Measurements from ENCODE around the gene CBLC. TPM values are rescaled to one million over a fixed set of nuclear protein-coding genes. Genes with fewer than 3 reads are reported as not detected.

CBLC gene
- total and polyA plus RNA-seq, 2 of the 4 experiments (the other 2 are of a cell fraction): not detected

DNA sequence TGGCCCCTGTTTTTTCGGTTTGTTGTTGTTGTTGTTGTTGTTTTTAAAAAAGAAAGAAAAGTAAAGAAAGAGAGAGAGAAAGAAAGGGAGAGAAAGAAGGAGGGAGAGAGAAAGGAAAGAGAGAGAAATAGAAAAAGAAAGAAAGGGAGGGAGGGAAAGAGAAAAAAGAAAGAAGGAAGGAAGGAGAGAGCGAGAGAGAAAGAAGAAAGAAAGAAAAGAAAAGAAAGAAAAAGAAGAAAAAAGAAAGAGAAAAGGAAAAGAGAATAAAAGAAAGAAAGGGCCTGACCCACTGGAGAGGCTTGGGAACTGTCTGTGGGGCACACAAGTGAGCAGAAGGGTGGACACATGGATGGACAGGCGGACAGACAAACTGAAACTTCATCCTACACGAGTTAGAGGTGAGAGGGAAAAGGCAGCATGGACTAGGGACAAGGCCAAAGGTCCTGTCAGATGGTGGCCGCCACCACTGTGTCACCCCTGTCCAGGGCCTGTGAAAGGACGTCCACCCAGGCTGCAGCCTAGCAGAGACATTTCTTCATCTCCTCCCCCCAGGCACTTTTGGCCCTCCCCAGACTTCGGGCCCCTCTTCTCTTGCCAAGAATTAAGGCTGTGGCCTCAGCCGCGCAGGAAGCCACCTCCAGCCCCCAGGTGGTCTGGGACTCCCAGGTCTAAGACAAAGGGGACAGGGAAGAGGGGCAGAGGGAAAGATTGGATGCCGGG is 22.1 kb downstream of the CBLC start:
- Histone ChIP-seq H3K4me2 (ENCODE audit: low read depth, low read length) (no peak overlapping the region), H2BK120ac (ENCODE audit: low read depth, low read length) (0 out of 2 replicates have a peak overlapping the region, but pooled peaks have one; percentile 46), H2BK20ac (ENCODE audit: low read depth, low read length) (peak overlapping the region; percentile 79; the same call in 1 of the 2 replicates), H3K36me3 (ENCODE audit: control insufficient read depth, insufficient read depth, low read length) (no peaks in the 10 kb centered on the region), H4K20me1 (ENCODE audit: insufficient read depth, low read length) (no peaks in the 10 kb centered on the region), H3K18ac (ENCODE audit: low read depth, low read length) (no peak overlapping the region), H2AK5ac (ENCODE audit: low read depth, low read length) (peak overlapping the region; percentile 93), H4K8ac (ENCODE audit: low read depth in 2 of 2, low read length in 2 of 2) (0 out of 4 replicates have a peak overlapping the region, but pooled peaks of 1 of the 2 experiments have one; percentile 28), H2BK5ac (ENCODE audit: low read depth, low read length, poor library complexity, severe bottlenecking) (no peak overlapping the region), H4K5ac (ENCODE audit: low read depth, low read length) (no peak overlapping the region), H2AFZ (replicated peaks; ENCODE audit: low read length, poor library complexity) (no peak overlapping the region), H3K79me1 (ENCODE audit: low read depth in 1 of 2, low read length in 2 of 2) (no peaks in the 10 kb centered on the region), H3K9ac (ENCODE audit: low read depth, low read length) (no peak overlapping the region), H3K27ac (ENCODE audit: insufficient read depth, low read length) (no peak overlapping the region), H3K4me3 (ENCODE audit: insufficient read depth, low read depth, low read length) (no peak overlapping the region), H2AK9ac (replicated peaks; ENCODE audit: low read depth, low read length, poor library complexity) (peak overlapping the region; percentile 83), H3K9me1 (ENCODE audit: insufficient read depth, low read length) (no peaks in the 10 kb centered on the region), H3K56ac (ENCODE audit: extremely low read depth, insufficient read depth, low read length) (no peak overlapping the region), H3K23ac (ENCODE audit: low read depth, low read length) (no peak overlapping the region), H3K4me1 (ENCODE audit: control insufficient read depth, insufficient read depth, low read length) (peaks cover 4% of the 10 kb centered on the region), H3K4ac (ENCODE audit: low read depth, low read length) (no peak overlapping the region), H3K14ac (replicated peaks; ENCODE audit: low read depth, low read length) (no peak overlapping the region), H3K9me3 (ENCODE audit: control insufficient read depth, insufficient read depth, low read length) (peaks cover 6% of the 10 kb centered on the region), H4K91ac (ENCODE audit: insufficient read depth, low read depth, low read length) (no peak overlapping the region), H3K27me3 (ENCODE audit: control insufficient read depth, insufficient read depth, low read length) (peaks cover 5% of the 10 kb centered on the region; the same call in 1 of the 2 replicates), H2BK15ac (ENCODE audit: low read depth, low read length) (no peak overlapping the region)
- DNase-seq (no peak), ATAC-seq (ENCODE audit: low read depth) (no peak; the same call in 1 of the 2 replicates)
- dilution Hi-C loops (cut with HindIII; ENCODE audit: low sequenced_read_pairs, unreplicated experiment) (no loop called here), in situ Hi-C loops (cut with MboI; ENCODE audit: low sequenced_read_pairs) (loop anchor here (25.0 kb wide), 1 partner anchor 237 kb away; no protein-coding TSS in a partner anchor), intact Hi-C loops (cut with micrococcal nuclease) (loop anchor here (1.0 kb wide), 1 partner anchor 45 kb away; no protein-coding TSS in a partner anchor)
- no TSS peak for BruUV-seq (replicated peaks)
- ChIA-PET CTCF (no interaction called here), POLR2A (ENCODE audit: unreplicated experiment) (no interaction called here)
- 79% methylated on average over 2 of the region's 10 CpGs; no CpG with 5 or more reads in 1 of the 2 experiments for WGBS, 2 experiments (ENCODE audit: extremely low coverage in 2 of 2, insufficient read length in 1 of 2)
- no peak for TF ChIP-seq CHD1 (IDR thresholded peaks at IDR 0.05; ENCODE audit: low read depth, low read length)
- no peak for TF ChIP-seq RFX5 (IDR thresholded peaks at IDR 0.05; ENCODE audit: low read depth, low read length)
- TF ChIP-seq, protein P1, sequence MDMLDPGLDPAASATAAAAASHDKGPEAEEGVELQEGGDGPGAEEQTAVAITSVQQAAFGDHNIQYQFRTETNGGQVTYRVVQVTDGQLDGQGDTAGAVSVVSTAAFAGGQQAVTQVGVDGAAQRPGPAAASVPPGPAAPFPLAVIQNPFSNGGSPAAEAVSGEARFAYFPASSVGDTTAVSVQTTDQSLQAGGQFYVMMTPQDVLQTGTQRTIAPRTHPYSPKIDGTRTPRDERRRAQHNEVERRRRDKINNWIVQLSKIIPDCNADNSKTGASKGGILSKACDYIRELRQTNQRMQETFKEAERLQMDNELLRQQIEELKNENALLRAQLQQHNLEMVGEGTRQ (IDR thresholded peaks at IDR 0.05; ENCODE audit: low read depth, low read length): no peak
- no peak for TF ChIP-seq FOS (IDR thresholded peaks at IDR 0.05; ENCODE audit: low read depth, low read length)
- no peak for TF ChIP-seq MAZ (IDR thresholded peaks at IDR 0.05; ENCODE audit: borderline replicate concordance, low read depth, low read length)
- TF ChIP-seq MAFK (IDR thresholded peaks at IDR 0.05; ENCODE audit: low read depth, low read length): no peak
- TF ChIP-seq BHLHE40 (IDR thresholded peaks at IDR 0.05; ENCODE audit: low read depth, low read length): no peak
- no peak for TF ChIP-seq RAD21 (IDR thresholded peaks at IDR 0.05; ENCODE audit: low read length)
- no peak for TF ChIP-seq MXI1 (IDR thresholded peaks at IDR 0.05; ENCODE audit: borderline replicate concordance, low read depth, low read length)
- TF ChIP-seq CEBPB (IDR thresholded peaks at IDR 0.05; ENCODE audit: low read depth, low read length): no peak
- TF ChIP-seq NFE2L2 (IDR thresholded peaks at IDR 0.05; ENCODE audit: low read depth, low read length): no peak
- no peak for TF ChIP-seq SMC3 (IDR thresholded peaks at IDR 0.05; ENCODE audit: low read depth, low read length)
- no peak for TF ChIP-seq POLR2A (IDR thresholded peaks at IDR 0.05; ENCODE audit: low read depth, low read length)
- no peak for TF ChIP-seq RCOR1 (IDR thresholded peaks at IDR 0.05; ENCODE audit: insufficient replicate concordance, low read length)
- TF ChIP-seq, protein P2, sequence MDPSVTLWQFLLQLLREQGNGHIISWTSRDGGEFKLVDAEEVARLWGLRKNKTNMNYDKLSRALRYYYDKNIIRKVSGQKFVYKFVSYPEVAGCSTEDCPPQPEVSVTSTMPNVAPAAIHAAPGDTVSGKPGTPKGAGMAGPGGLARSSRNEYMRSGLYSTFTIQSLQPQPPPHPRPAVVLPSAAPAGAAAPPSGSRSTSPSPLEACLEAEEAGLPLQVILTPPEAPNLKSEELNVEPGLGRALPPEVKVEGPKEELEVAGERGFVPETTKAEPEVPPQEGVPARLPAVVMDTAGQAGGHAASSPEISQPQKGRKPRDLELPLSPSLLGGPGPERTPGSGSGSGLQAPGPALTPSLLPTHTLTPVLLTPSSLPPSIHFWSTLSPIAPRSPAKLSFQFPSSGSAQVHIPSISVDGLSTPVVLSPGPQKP (IDR thresholded peaks at IDR 0.05; ENCODE audit: borderline replicate concordance, low read depth, low read length): no peak

All from IMR-90 (cell line).